K562 (cell line): ENCODE measurements around the gene NRAP. TPM values are rescaled to one million over a fixed set of nuclear protein-coding genes. Genes with fewer than 3 reads are reported as not detected.

Experiments
- ATAC-seq: fragments of 200-7000 bp; cut with Tn5 transposase; 3 replicates; pipeline ENCODE4 v1.9.1; 2020; ENCODE audit warnings: moderate library complexity
- BruUV-seq: library from RNA; stranded (reverse); fragments of 400-500 nt; replicated peaks from 2 replicates; lab custom pipeline; 2021; lab: Mats Ljungman, UMichigan
- CTCF ChIA-PET: fragments of 300-600 bp; formaldehyde crosslinking; extraction: SDS; loops from one replicate; lab custom pipeline; 2021; ENCODE audit warnings: low intra/inter-chr PET ratio; lab: Yijun Ruan, JAX
- POLR2A ChIA-PET: fragments of 300-600, 350-650 bp; sonication (Branson Sonifier 250); formaldehyde crosslinking; extraction: SDS; loops from one replicate; lab custom pipeline; 2021; ENCODE audit warnings: antibody characterized with exemption, inconsistent platforms; lab: Yijun Ruan, JAX
- DNase-seq, 4 experiments: peaks; one replicate each; pipeline versions ENCODE4 v3.0.0 to v3.0.0-alpha.2; 2011 to 2018; ENCODE audit warnings: low spot score in 3 of 4, mixed read lengths in 3 of 4; ENCODE audit errors: extremely low read depth in 1 of 4
- FAIRE-seq: peaks from 2 replicates; lab custom pipeline; 2011; peaks lifted over from hg19 to GRCh38; lab: Jason Lieb, UNC
- H2AFZ ChIP-seq: 2 replicates; pipeline ENCODE4 v1.6.0; 2011; ENCODE audit warnings: low read depth, low read length, control low read depth, inconsistent platforms
- H3K27ac ChIP-seq: fragments of 200-600 bp; 3 replicates; pipeline ENCODE4 v1.8.0; 2011; ENCODE audit warnings: low read depth, mild to moderate bottlenecking, control low read depth, inconsistent platforms, low read length, moderate library complexity, mixed read lengths; ENCODE audit errors: extremely low read depth
- H3K27me3 ChIP-seq, 2 experiments: fragments of 300-600 bp in 1 of 2; 2 replicates in 1 of 2; 3 replicates in 1 of 2; pipeline versions ENCODE4 v1.6.0 to v1.8.0; 2011; ENCODE audit warnings: inconsistent platforms in 2 of 2, low read length in 2 of 2, mild to moderate bottlenecking in 1 of 2, mixed read lengths in 1 of 2, moderate library complexity in 1 of 2; ENCODE audit not compliant: control insufficient read depth in 2 of 2, insufficient read depth in 2 of 2
- H3K36me3 ChIP-seq: fragments of 300-600 bp; 3 replicates; pipeline ENCODE4 v1.8.0; 2011; ENCODE audit warnings: mild to moderate bottlenecking, low read length, inconsistent platforms; ENCODE audit not compliant: control insufficient read depth, insufficient read depth
- H3K4me1 ChIP-seq, 2 experiments: fragments of 200-600 bp in 1 of 2; replicated peaks in 1 of 2; 2 replicates in 1 of 2; 3 replicates in 1 of 2; pipeline versions ENCODE4 v1.5.1 to v1.8.0; 2011; ENCODE audit warnings: inconsistent platforms in 2 of 2, low read length in 2 of 2, mild to moderate bottlenecking in 1 of 2, mixed read lengths in 1 of 2, moderate library complexity in 1 of 2; ENCODE audit not compliant: control insufficient read depth in 2 of 2, insufficient read depth in 2 of 2
- H3K4me2 ChIP-seq: 2 replicates; pipeline ENCODE4 v1.6.1; 2011; ENCODE audit warnings: low read length, control low read depth, inconsistent platforms, mixed read lengths; ENCODE audit not compliant: insufficient read depth
- H3K4me3 ChIP-seq: fragments of 200-600 bp; sonication (generic), shearing (Covaris generic); 2 replicates; pipeline ENCODE4 v1.5.1; 2016; ENCODE audit warnings: control low read depth, inconsistent platforms
- H3K79me2 ChIP-seq: fragments of 200-600 bp; 3 replicates; pipeline ENCODE4 v1.8.0; 2011; ENCODE audit warnings: low read length, inconsistent platforms; ENCODE audit not compliant: control insufficient read depth, insufficient read depth
- H3K9ac ChIP-seq, 2 experiments: 2 replicates each; pipeline versions ENCODE4 v1.6.0 to v1.6.1; 2011; ENCODE audit warnings: low read depth in 2 of 2, low read length in 2 of 2, control low read depth in 1 of 2, inconsistent platforms in 1 of 2, mild to moderate bottlenecking in 1 of 2, mixed read lengths in 1 of 2; ENCODE audit not compliant: insufficient read depth in 1 of 2
- H3K9me1 ChIP-seq: one replicate; pipeline ENCODE4 v1.6.0; 2011; ENCODE audit warnings: inconsistent platforms, mild to moderate bottlenecking, low read length, moderate library complexity; ENCODE audit not compliant: control insufficient read depth, insufficient read depth
- H3K9me3 ChIP-seq: replicated peaks from 2 replicates; pipeline ENCODE4 v1.5.1; 2011; ENCODE audit warnings: low read depth, low read length, inconsistent platforms; ENCODE audit not compliant: control insufficient read depth, insufficient read depth
- H4K20me1 ChIP-seq: replicated peaks from 2 replicates; pipeline ENCODE4 v1.6.1; 2011; ENCODE audit warnings: low read length, inconsistent platforms, mixed read lengths; ENCODE audit not compliant: control insufficient read depth, insufficient read depth
- ETV1 ChIP-seq: fragments of 450-650 bp; conservative IDR thresholded peaks from 2 replicates; pipeline ENCODE4 v1.6.1; 2016; ENCODE audit warnings: missing genetic modification characterization, control low read depth, low read depth, missing compliant biosample characterization
- SMARCA5 ChIP-seq: fragments of 450-650 bp; IDR thresholded peaks from 2 replicates; pipeline ENCODE4 v1.6.1; 2016
- WGBS: fragments of 100-300 bp; shearing (Covaris generic); methylation state at CpG from one replicate; pipeline ENCODE4 v1.1.6; 2016; ENCODE audit warnings: low coverage, mixed read lengths; ENCODE audit not compliant: insufficient coverage; ENCODE audit errors: missing lambda C conversion rate; 5-methylcytosine and 5-hydroxymethylcytosine counted together
- in situ Hi-C: fragments of 300-500 bp; cut with MboI; formaldehyde crosslinking; loops from 4 replicates; pipeline ENCODE4 v1.15.0; 2018; ENCODE audit warnings: inconsistent platforms, mixed read lengths
- intact Hi-C: fragments of 100-400 bp; cut with micrococcal nuclease; formaldehyde crosslinking; loops from 2 replicates; pipeline ENCODE4 v1.14.2; 2022
- polyA plus RNA-seq, 8 experiments: library from polyadenylated mRNA; depleted of rRNA in 4 of 8; stranded (reverse) in 5 of 8; unstranded in 3 of 8; fragments of >200 nt; fragmentation: Nextera tagmentation in 2 of 8; fragmentation: Illumina TruSeq in 1 of 8; extraction: Ambion mirVana in 2 of 8; extraction: Trizol in 1 of 8; gene quantifications; 2 replicates each; pipeline versions ENCODE4 v1.2.1 to v1.2.3, GENCODE V29; 2011 to 2014; ENCODE audit warnings: inconsistent platforms in 1 of 8, missing spikeins in 1 of 8
- total RNA-seq, 7 experiments: library from RNA; depleted of rRNA in 6 of 7; stranded (reverse); fragments of >200 nt in 6 of 7; fragmentation: Illumina TruSeq in 2 of 7; extraction: Trizol in 2 of 7; gene quantifications; 2 replicates each; pipeline versions ENCODE4 v1.2.1 to v1.2.3, GENCODE V29; 2011 to 2021; ENCODE audit warnings: low replicate concordance in 1 of 7

NRAP gene
- total and polyA plus RNA-seq, 9 of the 15 experiments (the other 6 are each of a cell fraction or from before 2014, with no cell fraction given) = not detected

GRCh38 chr10:113647812-113648211, 16.0 kb downstream of the NRAP start:
- FAIRE-seq = no peak
- intact Hi-C loops = no loop called here

DNA sequence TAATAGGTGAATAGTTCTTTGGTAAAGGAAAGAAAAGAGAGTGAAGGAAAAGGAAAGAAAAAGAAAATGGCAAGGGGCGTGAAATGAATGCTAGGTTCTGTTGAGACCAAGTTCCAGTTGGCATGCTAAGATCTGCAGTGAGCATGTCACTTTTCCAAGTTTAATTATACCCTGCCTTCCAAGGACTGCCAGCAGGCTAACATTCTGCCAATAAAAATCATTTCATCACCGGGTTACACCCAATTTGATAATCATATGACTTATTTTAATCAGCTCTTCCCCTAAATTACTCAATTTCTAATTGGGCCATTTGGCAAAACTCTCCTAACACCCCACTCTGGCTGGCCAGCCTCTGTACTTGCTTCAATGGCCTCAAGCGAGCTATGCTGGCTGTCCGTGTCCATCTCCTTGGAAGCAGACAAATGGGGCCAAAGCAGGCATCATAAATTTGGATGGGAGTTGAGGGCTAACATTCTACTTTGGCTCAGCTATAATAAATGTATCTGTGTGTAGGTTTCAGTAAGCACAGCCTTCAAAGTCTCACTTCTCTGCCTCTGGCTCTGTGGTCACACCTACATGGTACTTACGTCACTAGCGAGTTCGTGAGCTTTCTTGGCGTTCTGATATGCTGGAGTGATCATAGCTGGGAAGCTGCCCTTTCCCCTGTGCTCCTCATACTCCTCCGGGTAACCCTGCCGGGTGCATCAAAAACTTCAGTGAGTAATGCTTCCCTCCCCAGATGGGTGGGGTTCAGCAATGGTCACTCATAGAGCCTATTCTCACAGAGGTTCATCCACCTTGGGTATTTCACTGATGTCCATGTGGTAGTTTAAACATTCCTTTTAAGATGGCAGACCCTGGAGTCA, 17.3 kb downstream of the NRAP start:
- ATAC-seq (no peak), DNase-seq (no peak), FAIRE-seq (no peak)
- in situ Hi-C loops = no loop called here
- intact Hi-C loops = no loop called here
- H3K4me2 ChIP-seq = no peak overlapping the region
- H2AFZ ChIP-seq = no peak overlapping the region
- H3K4me1 ChIP-seq = no peaks in the 10 kb centered on the region
- H3K9ac ChIP-seq = no peak overlapping the region
- 0% methylated on average over 10 of the region's 10 CpGs for WGBS
- CTCF ChIA-PET = no interaction called here
- no TSS peak for BruUV-seq
- H3K36me3 ChIP-seq = no peaks in the 10 kb centered on the region
- H3K27ac ChIP-seq = no peak overlapping the region
- no peaks in the 10 kb centered on the region for H3K9me1 ChIP-seq
- no peaks in the 10 kb centered on the region for H3K79me2 ChIP-seq
- H3K4me3 ChIP-seq = no peak overlapping the region
- no peaks in the 10 kb centered on the region for H3K9me3 ChIP-seq
- peaks cover 0 to 13% of the 10 kb centered on the region in 2 experiments; a peak in 2 of 5 replicates for H3K27me3 ChIP-seq
- H4K20me1 ChIP-seq = no peaks in the 10 kb centered on the region
- TF ChIP-seq ETV1 (tag) = no peak
- POLR2A ChIA-PET = no interaction called here

More at GRCh38 chr10:113647812-113648211, 16.0 kb downstream of the NRAP start:
- peaks cover 0 to 9% of the 10 kb centered on the region in 2 experiments; a peak in 2 of 5 replicates for H3K27me3 ChIP-seq
- H3K79me2 ChIP-seq = no peaks in the 10 kb centered on the region
- DNase-seq = no peak
- in situ Hi-C loops = no loop called here
- H3K4me1 ChIP-seq = no peaks in the 10 kb centered on the region
- WGBS = 0% methylated on average over 3 of the region's 3 CpGs
- ChIA-PET CTCF (no interaction called here), POLR2A (no interaction called here)
- no TSS peak for BruUV-seq
- H3K9ac ChIP-seq = no peak overlapping the region
- H3K4me3 ChIP-seq = no peak overlapping the region
- no peaks in the 10 kb centered on the region for H3K36me3 ChIP-seq
- H3K9me1 ChIP-seq = no peaks in the 10 kb centered on the region
- no peak overlapping the region for H3K4me2 ChIP-seq
- ATAC-seq = no peak
- H4K20me1 ChIP-seq = no peaks in the 10 kb centered on the region
- no peak overlapping the region for H2AFZ ChIP-seq
- no peak for TF ChIP-seq SMARCA5
- H3K9me3 ChIP-seq = no peaks in the 10 kb centered on the region
- H3K27ac ChIP-seq = no peak overlapping the region
